22Rv1 (cell line): Measurements from ENCODE around the gene ECT2.

Experiments used
- CTCF ChIP-seq: fragments of 450-650 bp; IDR thresholded peaks from 2 replicates; pipeline ENCODE4 v1.5.1; 2017; ENCODE audit warnings: mild to moderate bottlenecking
- ZFX ChIP-seq: fragments of 450-650 bp; IDR thresholded peaks from 2 replicates; pipeline ENCODE4 v1.6.1; 2017; ENCODE audit warnings: antibody characterized with exemption, borderline replicate concordance

DNA sequence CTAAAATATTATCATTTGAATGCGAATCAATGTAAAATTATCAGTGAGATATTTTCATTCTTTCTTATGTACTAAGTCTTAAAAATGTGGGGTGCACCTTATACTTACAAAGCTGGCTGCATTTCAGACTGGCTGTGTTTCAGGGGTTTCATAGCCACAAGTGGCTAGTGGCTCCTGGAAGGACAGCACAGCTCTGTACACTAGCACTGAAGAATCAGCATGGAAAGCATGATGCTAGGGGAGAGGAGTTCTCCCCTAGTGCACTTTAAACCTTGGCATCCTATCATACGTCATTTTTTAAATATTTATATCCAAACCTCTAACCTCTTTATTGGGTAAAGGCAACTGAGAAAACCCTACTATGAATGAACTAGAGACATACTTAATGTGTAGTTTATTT lies 66.4 kb downstream of the ECT2 start:
- TF ChIP-seq CTCF (no peak), ZFX (no peak)
